Tibial artery (tissue), 4 donors: ENCODE results near the gene MLPH.

ENCODE experiments used
- DNase-seq, 2 donors: peaks; one replicate each; pipeline ENCODE4 v3.0.0-alpha.2; 2019
- H3K27ac ChIP-seq, 2 donors: fragments of 200-600 bp; sonication (generic) in 1 of 2; 1 replicate in 1 of 2; 2 replicates in 1 of 2; pipeline ENCODE4 v1.5.1; 2018 to 2019; ENCODE audit warnings: mild to moderate bottlenecking in 1 of 2
- H3K27me3 ChIP-seq, 2 donors: fragments of 200-600 bp; sonication (generic) in 1 of 2; one replicate each; pipeline versions ENCODE4 v1.5.1 to v1.6.0; 2016 to 2019
- H3K36me3 ChIP-seq, 3 donors: fragments of 200-600 bp; sonication (generic) in 2 of 3; one replicate each; pipeline ENCODE4 v1.5.1; 2016 to 2019; ENCODE audit warnings: mild to moderate bottlenecking in 2 of 3
- H3K4me1 ChIP-seq, 4 donors: fragments of 200-600 bp; sonication (generic) in 2 of 4; 1 replicate in 3 of 4; 2 replicates in 1 of 4; pipeline ENCODE4 v1.5.1; 2016 to 2019
- H3K4me3 ChIP-seq, 2 donors: fragments of 200-600 bp; sonication (generic) in 1 of 2; 1 replicate in 1 of 2; 2 replicates in 1 of 2; pipeline ENCODE4 v1.5.1; 2018 to 2019; ENCODE audit warnings: mild to moderate bottlenecking in 2 of 2
- H3K9me3 ChIP-seq, 3 donors: fragments of 200-600 bp; sonication (generic) in 1 of 3; one replicate each; pipeline ENCODE4 v1.5.1; 2016 to 2019
- intact Hi-C: fragments of 100-400 bp; cut with DNase I; formaldehyde crosslinking; loops from one replicate; pipeline ENCODE4 v1.15.0; 2023; ENCODE audit warnings: low total_unique reads
- TF ChIP-seq, protein P1 (sequence below), 2 experiments: fragments of 200-600 bp in 1 of 2; fragments of 450-650 bp in 1 of 2; IDR thresholded peaks; one replicate each; pipeline ENCODE4 v1.5.1; 2017 to 2019; ENCODE audit warnings: antibody characterized with exemption in 2 of 2, mild to moderate bottlenecking in 1 of 2, moderate library complexity in 1 of 2

The MLPH gene

DNA sequence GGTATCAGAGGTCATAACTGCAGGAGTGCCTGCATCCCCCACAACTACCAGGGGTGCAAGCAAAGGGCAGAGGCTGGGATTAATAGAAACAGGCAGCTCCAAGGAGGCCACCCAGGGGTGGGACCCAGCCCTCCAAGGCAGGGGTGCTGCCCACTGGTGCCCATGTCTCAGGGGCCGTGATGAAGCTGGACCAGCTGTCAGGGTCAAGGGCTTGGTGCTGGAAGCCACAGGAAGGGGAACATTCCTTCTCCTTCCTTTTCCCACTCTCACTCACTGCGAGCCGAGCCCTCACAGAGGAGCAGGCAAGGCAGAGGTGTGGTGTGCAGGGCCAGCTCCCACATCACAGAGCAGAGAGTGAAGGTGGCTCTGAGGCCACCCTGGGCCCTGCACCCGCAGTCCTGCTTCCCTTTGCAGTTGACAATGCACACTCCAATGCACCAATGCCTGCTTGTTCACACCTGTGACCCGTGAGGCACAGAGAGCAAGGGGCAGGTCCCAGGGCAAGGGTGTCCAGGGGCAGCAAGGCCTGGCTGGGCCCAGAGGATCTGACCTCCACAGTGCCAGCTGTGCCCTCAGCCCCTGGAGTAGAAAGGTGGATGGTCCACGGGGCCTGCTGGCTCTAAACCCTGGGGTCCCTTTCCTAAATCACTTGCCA is 28.7 kb downstream of the MLPH start:
- no peak overlapping the region for H3K4me3 ChIP-seq
- no peak for DNase-seq
- peaks cover 0 to 7% of the 10 kb centered on the region in 2 donors for H3K27me3 ChIP-seq
- TF ChIP-seq, protein P1, sequence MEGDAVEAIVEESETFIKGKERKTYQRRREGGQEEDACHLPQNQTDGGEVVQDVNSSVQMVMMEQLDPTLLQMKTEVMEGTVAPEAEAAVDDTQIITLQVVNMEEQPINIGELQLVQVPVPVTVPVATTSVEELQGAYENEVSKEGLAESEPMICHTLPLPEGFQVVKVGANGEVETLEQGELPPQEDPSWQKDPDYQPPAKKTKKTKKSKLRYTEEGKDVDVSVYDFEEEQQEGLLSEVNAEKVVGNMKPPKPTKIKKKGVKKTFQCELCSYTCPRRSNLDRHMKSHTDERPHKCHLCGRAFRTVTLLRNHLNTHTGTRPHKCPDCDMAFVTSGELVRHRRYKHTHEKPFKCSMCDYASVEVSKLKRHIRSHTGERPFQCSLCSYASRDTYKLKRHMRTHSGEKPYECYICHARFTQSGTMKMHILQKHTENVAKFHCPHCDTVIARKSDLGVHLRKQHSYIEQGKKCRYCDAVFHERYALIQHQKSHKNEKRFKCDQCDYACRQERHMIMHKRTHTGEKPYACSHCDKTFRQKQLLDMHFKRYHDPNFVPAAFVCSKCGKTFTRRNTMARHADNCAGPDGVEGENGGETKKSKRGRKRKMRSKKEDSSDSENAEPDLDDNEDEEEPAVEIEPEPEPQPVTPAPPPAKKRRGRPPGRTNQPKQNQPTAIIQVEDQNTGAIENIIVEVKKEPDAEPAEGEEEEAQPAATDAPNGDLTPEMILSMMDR (IDR thresholded peaks at IDR 0.05), result no peak
- no peak overlapping the region for H3K27ac ChIP-seq
- H3K9me3 ChIP-seq, result no peaks in the 10 kb centered on the region
- intact Hi-C loops, result loop anchor here (2.0 kb wide), 1 partner anchor 51 kb away; the partner anchor contains the start of gene PRLH
- peaks cover 0 to 7% (median 0%) of the 10 kb centered on the region in 4 donors for H3K4me1 ChIP-seq
- H3K36me3 ChIP-seq, result no peaks in the 10 kb centered on the region

DNA sequence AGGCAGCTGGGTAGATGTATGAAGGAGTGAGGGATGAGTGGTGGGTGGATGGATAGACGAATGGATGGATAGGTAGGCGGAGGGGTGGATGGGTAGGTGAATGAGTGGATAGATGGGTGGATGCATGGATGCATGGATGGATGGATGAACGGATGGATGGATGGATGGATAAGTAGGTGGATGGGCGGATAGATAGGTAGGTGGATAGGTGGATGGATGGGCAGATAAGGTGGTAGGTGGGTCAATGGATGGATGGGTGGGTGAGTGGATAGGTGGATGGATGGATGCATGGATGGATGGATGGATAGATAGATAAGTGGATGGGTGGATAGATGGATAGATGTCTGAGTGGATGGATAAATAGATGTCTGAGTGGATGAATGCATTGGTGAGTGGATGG is 30.1 kb downstream of the MLPH start:
- no peak overlapping the region for H3K27ac ChIP-seq
- no peaks in the 10 kb centered on the region for H3K36me3 ChIP-seq
- H3K4me1 ChIP-seq, result peaks cover 0 to 6% (median 0%) of the 10 kb centered on the region in 4 donors
- H3K9me3 ChIP-seq, result no peaks in the 10 kb centered on the region
- TF ChIP-seq, protein P1 (IDR thresholded peaks at IDR 0.05), result no peak
- no peak overlapping the region for H3K4me3 ChIP-seq
- H3K27me3 ChIP-seq, result peaks cover 0 to 3% of the 10 kb centered on the region in 2 donors
- intact Hi-C loops, result no loop called here
- no peak for DNase-seq

DNA sequence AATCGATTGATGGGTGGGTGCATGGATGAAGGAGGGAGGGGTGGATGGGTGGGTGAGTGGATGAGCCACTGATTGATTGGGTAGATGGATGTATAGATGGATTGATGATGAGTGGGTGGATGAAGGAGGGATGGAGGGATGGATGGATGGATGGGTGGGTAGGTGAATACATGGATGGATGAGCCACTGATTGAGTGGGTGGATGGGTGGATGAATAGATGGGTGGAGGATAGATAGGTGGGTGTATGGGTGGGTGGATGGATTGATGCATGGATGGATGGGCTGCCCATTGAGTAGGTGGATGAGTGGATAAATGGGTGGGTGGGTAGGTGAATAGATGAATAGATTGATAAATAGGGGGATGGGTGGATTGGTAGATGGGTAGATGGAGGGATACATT is 30.9 kb downstream of the MLPH start:
- no peak overlapping the region for H3K4me3 ChIP-seq
- no peak for DNase-seq
- H3K36me3 ChIP-seq, result no peaks in the 10 kb centered on the region
- intact Hi-C loops, result no loop called here
- H3K4me1 ChIP-seq, result peaks cover 0 to 2% (median 0%) of the 10 kb centered on the region in 4 donors
- peaks cover 0 to 2% of the 10 kb centered on the region in 2 donors for H3K27me3 ChIP-seq
- H3K27ac ChIP-seq, result no peak overlapping the region
- H3K9me3 ChIP-seq, result no peaks in the 10 kb centered on the region
- TF ChIP-seq, protein P1 (IDR thresholded peaks at IDR 0.05), result no peak

DNA sequence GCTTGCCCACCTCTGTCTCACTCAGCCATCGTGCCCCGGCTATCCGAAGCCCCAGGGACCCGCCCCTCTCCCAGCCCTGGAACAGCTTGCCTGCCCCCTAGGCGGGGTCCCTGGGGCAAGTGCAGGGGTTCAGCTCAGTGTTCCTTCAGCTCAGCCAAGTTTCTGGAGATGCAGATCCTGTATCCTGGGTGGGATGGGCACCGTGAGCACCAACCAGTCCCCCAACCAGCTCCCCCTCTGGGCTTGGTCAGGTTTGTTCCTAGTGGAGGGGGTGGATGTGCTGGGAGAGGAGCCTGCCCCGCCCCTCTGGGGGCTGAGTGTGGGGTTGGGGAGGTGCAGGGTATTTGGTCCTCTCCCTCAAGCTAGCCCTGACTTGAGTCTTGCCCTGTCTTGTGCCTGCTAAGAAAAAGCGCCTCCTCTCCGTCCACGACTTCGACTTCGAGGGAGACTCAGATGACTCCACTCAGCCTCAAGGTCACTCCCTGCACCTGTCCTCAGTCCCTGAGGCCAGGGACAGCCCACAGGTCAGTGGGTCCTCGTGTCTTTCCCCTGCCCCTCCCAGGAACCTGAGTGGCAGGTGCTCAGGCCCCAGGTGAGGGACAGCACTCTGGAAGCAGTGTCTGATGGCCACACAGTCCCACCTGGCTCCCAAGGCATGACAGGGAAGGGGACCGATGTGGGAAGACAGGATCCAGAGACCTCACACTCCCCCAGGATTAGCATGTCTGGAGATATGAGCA is 32.6 kb downstream of the MLPH start:
- Histone ChIP-seq H3K4me1 (no peaks in the 10 kb centered on the region), H3K36me3 (peaks cover 0 to 2% (median 0%) of the 10 kb centered on the region in 3 donors), H3K27me3 (peaks cover 0 to 2% of the 10 kb centered on the region in 2 donors), H3K27ac (no peak overlapping the region), H3K4me3 (no peak overlapping the region), H3K9me3 (no peaks in the 10 kb centered on the region)
- DNase-seq, result no peak
- TF ChIP-seq, protein P1 (IDR thresholded peaks at IDR 0.05), result no peak
- intact Hi-C loops, result no loop called here

DNA sequence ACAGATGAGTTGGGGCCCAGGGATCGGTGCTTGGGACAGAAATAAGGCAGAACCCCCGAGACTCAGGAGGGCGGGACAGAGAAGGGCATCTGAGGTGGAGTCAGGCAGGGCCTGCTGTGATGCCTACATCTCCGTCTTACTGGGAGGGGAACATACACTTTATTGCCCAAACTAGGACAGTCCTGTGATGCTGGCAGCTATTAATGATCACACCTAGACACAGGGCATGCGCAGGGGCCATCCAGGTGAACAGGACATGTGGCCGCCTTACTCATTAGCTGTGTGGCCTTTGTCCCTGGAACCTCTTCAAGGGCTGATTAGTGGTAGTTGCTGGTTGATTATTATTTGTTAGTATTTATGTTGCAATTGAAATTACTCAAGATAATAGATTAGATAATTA is 33.2 kb downstream of the MLPH start:
- intact Hi-C loops, result no loop called here
- TF ChIP-seq, protein P1 (IDR thresholded peaks at IDR 0.05), result no peak
- H3K27me3 ChIP-seq, result peaks cover 0 to 2% of the 10 kb centered on the region in 2 donors
- H3K4me1 ChIP-seq, result no peaks in the 10 kb centered on the region
- H3K27ac ChIP-seq, result no peak overlapping the region
- no peak for DNase-seq
- no peaks in the 10 kb centered on the region for H3K9me3 ChIP-seq
- H3K4me3 ChIP-seq, result no peak overlapping the region
- H3K36me3 ChIP-seq, result peaks cover 0 to 8% (median 0%) of the 10 kb centered on the region in 3 donors
